Smooth muscle cell of the brain vasculature (primary cell): ENCODE measurements around the gene CBFB.
A peak's percentile ranks its signal among the peaks of the same experiment; 100 is the strongest.
"Not testable (repeated sequence)": the region's sequence is repeated elsewhere in the genome, so short reads cannot be mapped to it uniquely, and the experiment has no call there.

Source experiments
- DNase-seq: peaks from one replicate; pipeline ENCODE4 v3.0.0-alpha.2; 2012; ENCODE audit warnings: low read depth, low spot score

CBFB gene

DNA sequence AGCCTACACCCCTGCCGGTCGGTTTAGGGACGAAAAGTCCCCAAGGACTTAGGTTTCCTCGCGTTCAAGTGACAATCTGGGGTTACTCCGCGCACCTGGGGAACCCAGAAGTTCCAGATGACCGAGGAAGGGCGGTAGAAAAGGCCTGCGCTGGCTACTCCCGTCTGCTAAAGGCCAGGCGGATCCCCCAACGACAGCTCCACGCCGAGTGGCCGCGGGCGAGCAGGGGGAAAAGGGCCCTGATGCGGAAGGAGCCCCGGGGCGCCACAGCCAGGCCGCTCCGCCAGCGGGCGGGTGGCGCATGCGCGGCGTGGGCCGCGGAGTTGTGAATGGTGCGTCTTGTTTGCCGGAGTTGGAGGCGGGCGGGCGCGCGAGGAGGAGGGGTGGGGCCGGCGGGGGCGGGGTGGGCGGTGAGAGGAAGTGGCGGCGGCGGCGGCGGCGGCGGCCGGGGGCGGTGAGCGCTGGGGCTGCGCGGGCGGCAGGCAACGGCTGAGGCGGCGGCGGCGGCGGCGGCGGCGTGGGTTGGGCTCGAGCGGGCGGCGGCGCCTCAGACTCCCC is at the start of gene CBFB:
TSS of gene CBFB (plus strand) at position 454 of the 558 bp plus-strand sequence. CDS start 259 bp downstream, outside the sequence.
- peak; percentile 65 for DNase-seq

- DNase-seq, result no peak
Observed at GRCh38 chr16:66983033-66983432, 45.9 kb upstream of the CBFB start.

- DNase-seq, result no peak
Observed at GRCh38 chr16:66984892-66985311, 44.0 kb upstream of the CBFB start.

- DNase-seq, result no peak
Observed at GRCh38 chr16:66986559-66986958, 42.4 kb upstream of the CBFB start.

GRCh38 chr16:66988197-66988788 is 40.7 kb upstream of the CBFB start, which contains the start of gene CES4A:
TSS of gene CES4A (plus strand) at chr16:66988589. CDS start at chr16:66988773, 184 bp downstream.
- DNase-seq, result no peak

GRCh38 chr16:66991545-66992077 is 37.3 kb upstream of the CBFB start:
- DNase-seq, result no peak

- not testable (repeated sequence) for DNase-seq
Observed at GRCh38 chr16:66993558-66993957, 35.4 kb upstream of the CBFB start.

GRCh38 chr16:66996324-66996982 is 32.5 kb upstream of the CBFB start:
- no peak for DNase-seq

DNA sequence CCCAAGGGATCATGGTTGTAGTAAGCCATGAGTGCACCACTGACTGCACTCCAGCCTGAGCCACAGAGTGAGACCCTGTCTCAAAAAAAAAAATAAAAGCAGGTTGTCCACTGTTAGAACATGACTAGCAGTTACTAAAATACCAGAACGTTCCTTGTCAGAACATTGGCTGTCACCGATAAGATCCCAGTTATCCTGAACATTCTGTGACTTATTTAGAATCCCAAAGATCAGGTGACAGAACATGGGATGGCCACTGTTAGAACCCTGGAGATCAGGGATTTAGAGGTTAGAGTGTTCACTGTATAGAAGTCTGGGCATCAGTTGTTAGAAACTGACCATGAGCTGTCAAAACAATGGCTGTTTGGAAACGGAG is 32.0 kb upstream of the CBFB start:
- DNase-seq, result no peak

- DNase-seq, result no peak
Observed at GRCh38 chr16:67000384-67001351, 28.3 kb upstream of the CBFB start.

DNA sequence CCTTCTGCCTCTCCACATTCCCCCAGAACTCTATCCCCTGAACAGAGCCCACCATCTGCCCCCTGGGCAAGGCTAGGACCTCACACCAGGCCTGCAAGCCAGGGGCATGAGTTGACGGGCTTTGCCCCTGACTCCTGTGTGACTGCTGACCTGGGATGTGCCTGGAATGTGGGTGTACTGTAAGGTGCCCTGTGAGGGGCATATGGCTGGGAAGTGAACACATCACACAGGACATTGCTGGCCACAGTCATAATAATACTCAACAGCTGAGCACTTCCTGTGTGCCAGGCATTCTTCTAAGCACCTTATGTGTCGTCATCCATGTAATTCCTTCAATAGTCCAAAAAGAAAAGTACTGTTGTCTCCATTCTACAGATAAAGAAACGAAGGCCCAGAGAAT is 27.2 kb upstream of the CBFB start:
- DNase-seq, result no peak

GRCh38 chr16:67006930-67007658 is 21.9 kb upstream of the CBFB start:
- no peak for DNase-seq

- no peak for DNase-seq
Observed at GRCh38 chr16:67009158-67009557, 19.8 kb upstream of the CBFB start.

DNA sequence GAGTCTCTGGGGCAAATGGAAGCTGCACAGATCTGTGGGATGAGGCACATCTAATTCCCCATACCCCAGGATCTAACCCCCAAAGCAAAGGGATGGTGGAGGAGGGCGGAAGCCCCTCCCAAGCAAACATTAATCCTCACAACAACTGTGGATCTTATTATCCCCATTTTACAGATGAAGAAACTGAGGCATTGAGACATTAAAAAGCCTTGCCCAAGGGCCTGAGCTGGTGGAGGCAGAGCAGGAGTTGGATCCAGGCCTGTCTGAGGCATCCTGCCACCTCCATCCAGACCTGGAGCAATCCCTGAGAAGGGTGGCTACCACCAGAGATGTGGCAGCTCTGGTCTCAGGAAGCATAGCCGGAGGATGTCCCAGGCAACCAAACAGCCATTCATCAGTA is 17.7 kb upstream of the CBFB start:
- no peak for DNase-seq

DNA sequence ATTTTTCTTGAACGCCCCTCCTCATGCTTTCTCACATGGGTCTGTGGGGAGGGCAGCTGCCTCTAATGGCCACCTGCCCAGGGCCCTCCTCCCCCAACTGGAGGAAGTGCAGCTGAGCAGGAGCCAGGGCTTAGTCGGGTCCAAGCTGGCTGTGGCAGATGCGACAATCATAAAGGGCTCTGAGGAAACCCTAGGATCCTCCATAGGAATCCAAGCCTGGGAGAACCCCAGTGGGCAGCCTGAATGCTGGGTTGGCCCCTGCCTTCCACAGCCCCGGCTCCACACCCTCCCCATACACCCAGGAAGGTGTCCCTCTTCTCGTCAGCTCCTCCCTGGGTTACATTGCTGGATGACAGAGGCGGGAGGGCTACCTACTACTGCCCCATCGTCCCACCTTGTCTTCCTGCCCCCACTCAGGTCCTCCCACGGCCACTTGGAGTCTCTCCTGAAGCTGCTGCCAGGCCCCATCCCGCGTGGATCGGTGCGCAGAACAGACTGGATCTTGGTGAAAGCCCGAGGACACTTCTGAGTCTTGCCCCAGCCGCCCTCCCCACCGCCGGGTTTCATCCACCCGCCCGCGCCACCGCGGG is 15.6 kb upstream of the CBFB start:
- no peak for DNase-seq

GRCh38 chr16:67013823-67014633 is 14.9 kb upstream of the CBFB start:
- no peak for DNase-seq

DNA sequence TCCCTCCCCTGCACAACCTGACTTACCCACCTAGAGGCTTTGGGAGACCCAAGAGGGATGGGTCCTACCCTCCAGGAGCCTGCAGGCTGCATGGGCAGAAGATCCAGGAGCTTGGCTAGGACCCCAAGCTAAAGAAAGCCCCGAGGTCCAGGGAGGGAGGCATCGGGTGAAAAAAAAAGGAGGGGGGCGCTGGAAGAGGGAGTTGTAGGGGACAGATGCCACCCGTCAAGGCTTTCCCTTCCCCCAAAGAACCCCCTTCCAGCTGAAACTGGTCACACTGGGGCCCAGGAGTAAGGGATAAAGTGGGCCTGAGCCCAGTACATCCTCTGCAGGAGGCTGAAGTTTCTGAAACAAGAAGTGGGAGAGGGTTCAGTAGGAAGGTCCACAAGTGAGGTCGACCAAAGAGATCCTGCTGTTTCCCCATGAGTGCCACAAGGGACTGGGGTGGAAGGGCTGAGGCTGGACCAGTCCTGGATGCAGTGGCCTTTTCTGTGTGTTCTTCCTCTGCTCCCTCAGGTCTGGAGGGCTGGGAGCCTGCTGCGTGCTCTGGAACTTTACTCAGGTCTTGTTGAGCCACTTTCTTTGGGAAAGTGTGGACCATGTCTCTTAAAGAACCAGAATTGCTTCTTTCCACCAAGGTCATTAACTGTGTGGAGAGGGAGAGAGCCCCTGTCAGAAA is 14.2 kb upstream of the CBFB start:
- DNase-seq, result no peak

DNA sequence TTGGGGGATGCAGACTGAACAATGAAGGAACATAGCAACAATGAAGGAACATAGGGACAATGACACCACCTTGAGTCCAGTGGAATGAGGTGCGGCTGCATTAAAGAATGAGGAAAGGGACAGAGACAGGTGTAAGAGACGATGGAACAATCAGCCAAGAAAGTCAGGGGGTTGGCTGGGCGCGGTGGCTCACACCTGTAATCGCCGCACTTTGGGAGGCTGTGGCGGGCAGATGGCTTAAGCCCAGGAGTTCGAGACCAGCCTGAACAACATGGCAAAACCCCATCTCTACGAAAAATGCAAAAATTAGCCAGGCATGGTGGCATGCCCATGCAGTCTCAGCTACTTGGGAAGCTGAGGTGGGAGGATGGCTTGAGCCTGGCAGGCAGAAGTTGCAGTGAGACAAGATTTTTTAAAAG is 13.6 kb upstream of the CBFB start:
- no peak for DNase-seq

DNA sequence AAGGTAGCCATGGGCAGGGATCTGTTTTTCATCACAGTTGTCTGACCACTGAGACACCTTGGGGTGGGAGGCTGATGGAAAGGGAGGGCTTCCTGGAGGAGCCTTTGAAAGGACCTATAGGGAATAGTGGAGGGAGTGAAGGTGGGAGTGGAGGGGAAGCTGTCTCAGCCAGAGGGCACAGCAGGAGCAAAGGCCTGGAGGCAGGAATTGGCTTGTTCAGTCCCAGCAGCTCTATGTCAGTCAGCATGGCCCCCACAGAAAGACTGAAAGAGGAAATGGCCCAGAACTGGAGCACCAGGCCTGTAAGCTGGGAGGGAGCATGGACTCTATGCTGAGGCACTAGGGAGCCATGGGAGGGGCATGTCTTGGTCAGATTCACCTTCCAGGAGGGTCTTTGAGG is 12.8 kb upstream of the CBFB start:
- DNase-seq, result no peak
